Thyroid gland (tissue), 4 donors: Measurements from ENCODE around the gene TCP10L.

Source experiments
- CTCF ChIP-seq, 6 experiments: fragments of 200-600 bp in 3 of 6; fragments of 450-650 bp in 3 of 6; sonication (generic) in 3 of 6; IDR thresholded peaks; one replicate each; pipeline ENCODE4 v1.5.1; 2016 to 2019; ENCODE audit warnings: antibody characterized with exemption in 6 of 6, mild to moderate bottlenecking in 2 of 6, inconsistent platforms in 1 of 6, moderate library complexity in 1 of 6
- POLR2A ChIP-seq, 2 donors: fragments of 450-650 bp; IDR thresholded peaks; one replicate each; pipeline ENCODE4 v1.6.1; 2017; ENCODE audit warnings: antibody characterized with exemption in 2 of 2, mild to moderate bottlenecking in 2 of 2, moderate library complexity in 1 of 2

GRCh38 chr21:32569261-32570230 is 15.8 kb downstream of the TCP10L start:
- TF ChIP-seq CTCF (IDR thresholded peaks at IDR 0.05) (peak; percentile 33 to 82 (median 72)), POLR2A (IDR thresholded peaks at IDR 0.05) (no peak)
